ENCODE measurements around the gene PRIMA1.

PRIMA1 gene

DNA sequence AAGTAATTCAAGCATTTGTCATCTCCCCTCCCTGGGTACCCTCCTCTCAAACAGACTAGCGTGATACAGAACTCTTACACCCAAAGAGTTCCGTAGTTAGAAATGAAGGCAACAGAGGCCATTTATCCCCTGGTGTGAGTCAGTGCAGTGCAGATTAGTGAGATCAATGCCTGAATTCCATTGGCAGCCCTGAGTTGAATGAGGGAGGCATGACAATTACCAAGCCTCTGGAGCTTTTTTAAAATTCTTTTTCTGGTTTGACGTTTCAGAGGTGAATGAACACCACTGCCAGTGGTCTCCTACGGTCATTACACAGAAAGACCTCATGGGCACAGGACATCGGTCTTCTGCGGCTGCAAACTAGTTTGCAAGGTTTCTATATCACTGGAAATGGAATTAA is 94.4 kb downstream of the PRIMA1 start:
- no peak for DNase-seq
- no peak overlapping the region for H3K4me3 ChIP-seq (ENCODE audit: low read depth, low read length)
- no peaks in the 10 kb centered on the region for H3K36me3 ChIP-seq
- H3K27ac ChIP-seq: no peak overlapping the region
- H3K27me3 ChIP-seq (ENCODE audit: insufficient read depth, low read depth, severe bottlenecking): no peaks in the 10 kb centered on the region
- H3K9me3 ChIP-seq (ENCODE audit: severe bottlenecking): no peaks in the 10 kb centered on the region
- TF ChIP-seq, protein P1, sequence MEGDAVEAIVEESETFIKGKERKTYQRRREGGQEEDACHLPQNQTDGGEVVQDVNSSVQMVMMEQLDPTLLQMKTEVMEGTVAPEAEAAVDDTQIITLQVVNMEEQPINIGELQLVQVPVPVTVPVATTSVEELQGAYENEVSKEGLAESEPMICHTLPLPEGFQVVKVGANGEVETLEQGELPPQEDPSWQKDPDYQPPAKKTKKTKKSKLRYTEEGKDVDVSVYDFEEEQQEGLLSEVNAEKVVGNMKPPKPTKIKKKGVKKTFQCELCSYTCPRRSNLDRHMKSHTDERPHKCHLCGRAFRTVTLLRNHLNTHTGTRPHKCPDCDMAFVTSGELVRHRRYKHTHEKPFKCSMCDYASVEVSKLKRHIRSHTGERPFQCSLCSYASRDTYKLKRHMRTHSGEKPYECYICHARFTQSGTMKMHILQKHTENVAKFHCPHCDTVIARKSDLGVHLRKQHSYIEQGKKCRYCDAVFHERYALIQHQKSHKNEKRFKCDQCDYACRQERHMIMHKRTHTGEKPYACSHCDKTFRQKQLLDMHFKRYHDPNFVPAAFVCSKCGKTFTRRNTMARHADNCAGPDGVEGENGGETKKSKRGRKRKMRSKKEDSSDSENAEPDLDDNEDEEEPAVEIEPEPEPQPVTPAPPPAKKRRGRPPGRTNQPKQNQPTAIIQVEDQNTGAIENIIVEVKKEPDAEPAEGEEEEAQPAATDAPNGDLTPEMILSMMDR (IDR thresholded peaks at IDR 0.05; ENCODE audit: low read depth, low read length): no peak

DNA sequence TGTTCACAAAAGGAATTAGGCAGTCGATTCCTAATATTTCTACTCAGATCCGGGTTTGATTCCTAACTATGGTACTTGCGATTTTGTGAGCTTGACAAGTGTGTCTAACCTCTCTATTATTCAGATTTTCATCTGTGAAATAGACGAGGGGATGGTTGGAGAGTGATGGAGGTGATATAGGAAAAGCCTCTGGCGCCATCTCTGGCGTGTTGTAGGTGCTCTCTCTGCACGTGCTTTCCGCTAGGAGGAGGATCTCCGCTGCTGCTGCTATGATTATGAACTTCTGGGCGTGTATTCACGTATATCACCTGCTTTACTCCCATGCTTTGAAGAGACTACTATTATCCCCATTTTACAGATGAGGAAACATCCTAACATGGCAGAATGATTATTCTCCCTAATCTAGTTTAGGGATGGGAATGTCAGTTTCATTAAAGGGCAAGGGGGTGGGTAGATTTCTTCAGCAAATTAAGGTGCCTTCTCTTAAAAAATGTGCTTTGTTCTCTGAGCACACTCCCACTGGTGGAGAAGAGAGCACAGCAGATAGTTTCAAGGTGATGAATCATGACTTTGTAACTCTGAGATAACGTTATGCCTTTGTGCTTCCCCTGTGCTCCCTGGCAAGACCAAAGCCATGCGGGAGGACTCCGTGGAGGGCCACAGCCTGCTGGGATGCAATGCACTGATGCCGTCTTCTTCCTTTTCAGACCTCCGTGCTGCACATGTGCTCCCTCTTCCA is 97.1 kb downstream of the PRIMA1 start:
- no peaks in the 10 kb centered on the region for H3K27me3 ChIP-seq (ENCODE audit: insufficient read depth, low read depth, severe bottlenecking)

DNA sequence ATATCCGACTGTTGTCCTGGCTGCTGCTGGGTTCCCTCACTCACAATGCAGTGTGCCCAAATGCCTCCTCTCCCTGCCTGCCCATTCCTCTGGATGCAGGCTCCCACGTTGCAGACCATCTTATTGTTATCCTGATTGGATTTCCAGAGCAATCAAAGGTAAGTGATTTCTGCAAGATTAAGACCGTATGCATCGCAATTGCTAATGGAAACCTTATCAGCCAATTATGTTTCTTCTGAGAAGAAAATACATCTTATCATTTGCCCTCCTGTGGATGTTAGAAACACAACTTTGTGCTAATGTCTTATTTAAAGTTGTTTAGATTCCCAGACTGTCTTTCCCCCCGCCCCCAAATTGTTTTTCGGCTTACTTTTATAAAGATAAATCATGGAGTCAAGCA is 98.1 kb downstream of the PRIMA1 start:
- Histone ChIP-seq H3K4me3 (ENCODE audit: low read depth, low read length) (no peak overlapping the region), H3K27ac (no peak overlapping the region), H3K36me3 (no peaks in the 10 kb centered on the region), H3K27me3 (ENCODE audit: insufficient read depth, low read depth, severe bottlenecking) (no peaks in the 10 kb centered on the region), H3K9me3 (ENCODE audit: severe bottlenecking) (no peaks in the 10 kb centered on the region)
- no peak for DNase-seq
- TF ChIP-seq, protein P1 (IDR thresholded peaks at IDR 0.05; ENCODE audit: low read depth, low read length): no peak

More for the DNA sequence above, 97.1 kb downstream of the PRIMA1 start:
- TF ChIP-seq, protein P1 (IDR thresholded peaks at IDR 0.05; ENCODE audit: low read depth, low read length): 0 out of 2 replicates have a peak, but pooled peaks have one; percentile 12
- Histone ChIP-seq H3K27ac (no peak overlapping the region), H3K4me3 (ENCODE audit: low read depth, low read length) (no peak overlapping the region), H3K36me3 (no peaks in the 10 kb centered on the region), H3K9me3 (ENCODE audit: severe bottlenecking) (no peaks in the 10 kb centered on the region)
- DNase-seq: no peak

DNA sequence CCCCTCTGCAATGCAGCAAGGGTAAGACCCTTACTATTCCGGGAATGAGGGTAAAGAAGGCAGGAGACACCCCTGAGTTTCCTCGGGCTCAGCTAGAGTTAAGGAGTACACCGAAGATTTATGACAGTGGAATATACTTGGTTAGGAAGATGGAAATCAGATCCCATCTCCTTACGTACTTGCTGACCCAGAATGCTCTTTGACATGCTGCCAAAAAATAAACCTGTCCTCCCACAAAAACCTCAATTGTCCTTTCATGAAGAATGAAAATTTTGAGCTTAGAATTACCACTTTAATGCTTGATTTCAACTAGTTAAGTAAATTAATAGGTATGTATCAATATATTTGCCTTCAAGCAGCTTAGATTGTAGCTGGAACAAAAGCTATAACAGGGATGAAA is 99.5 kb downstream of the PRIMA1 start:
- Histone ChIP-seq H3K36me3 (no peaks in the 10 kb centered on the region), H3K27ac (no peak overlapping the region), H3K4me3 (ENCODE audit: low read depth, low read length) (no peak overlapping the region), H3K9me3 (ENCODE audit: severe bottlenecking) (no peaks in the 10 kb centered on the region), H3K27me3 (ENCODE audit: insufficient read depth, low read depth, severe bottlenecking) (no peaks in the 10 kb centered on the region)
- DNase-seq: no peak
- TF ChIP-seq, protein P1 (IDR thresholded peaks at IDR 0.05; ENCODE audit: low read depth, low read length): no peak

DNA sequence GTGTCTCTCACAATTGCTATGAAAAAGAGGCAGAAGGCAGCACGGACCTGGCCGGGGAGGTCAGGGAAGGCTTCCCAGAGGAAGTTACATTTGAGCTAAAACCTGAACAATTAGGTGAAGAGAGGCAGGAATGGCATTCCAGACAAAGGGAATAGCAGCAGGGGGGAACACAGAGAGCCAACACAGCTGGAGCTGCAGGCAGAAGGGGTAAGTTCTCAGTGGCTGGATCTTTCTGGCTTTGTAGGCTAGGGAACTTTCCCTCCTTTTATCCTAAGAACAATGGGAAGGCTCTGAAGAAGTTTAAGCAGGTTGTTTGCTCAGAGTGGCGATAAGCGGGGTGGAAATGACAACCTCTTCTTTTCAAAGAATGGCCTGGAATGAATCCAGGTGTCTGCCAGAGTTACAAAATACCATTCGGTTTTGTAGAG is 100.0 kb downstream of the PRIMA1 start:
- no peak for DNase-seq
- H3K36me3 ChIP-seq: no peaks in the 10 kb centered on the region; the same call in 1 of the 2 replicates
- H3K9me3 ChIP-seq (ENCODE audit: severe bottlenecking): no peaks in the 10 kb centered on the region
- no peak overlapping the region for H3K27ac ChIP-seq
- H3K27me3 ChIP-seq (ENCODE audit: insufficient read depth, low read depth, severe bottlenecking): no peaks in the 10 kb centered on the region
- TF ChIP-seq, protein P1 (IDR thresholded peaks at IDR 0.05; ENCODE audit: low read depth, low read length): no peak
- H3K4me3 ChIP-seq (ENCODE audit: low read depth, low read length): no peak overlapping the region

DNA sequence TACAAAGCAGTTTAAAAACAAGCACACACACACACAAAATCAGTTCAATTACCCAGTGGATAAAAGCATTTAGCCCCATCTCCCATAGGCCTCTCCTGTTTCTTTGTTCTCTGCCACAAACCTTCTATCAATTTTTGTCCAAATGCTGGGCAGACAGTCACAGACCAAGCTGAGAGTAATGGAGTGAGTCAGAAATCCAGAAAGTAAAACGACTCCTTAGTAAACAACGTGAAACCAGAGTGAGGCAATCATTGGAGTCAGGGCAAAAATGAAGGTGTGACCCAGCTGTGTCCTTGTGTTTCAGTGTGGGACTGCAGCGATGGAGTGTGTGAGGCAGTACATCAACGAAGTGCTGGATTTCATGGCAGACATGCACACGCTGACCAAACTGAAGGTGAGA is 102.0 kb downstream of the PRIMA1 start:
- no peak for DNase-seq
- no peaks in the 10 kb centered on the region; the same call in 1 of the 2 replicates for H3K36me3 ChIP-seq
- H3K4me3 ChIP-seq (ENCODE audit: low read depth, low read length): no peak overlapping the region
- H3K27ac ChIP-seq: no peak overlapping the region
- no peaks in the 10 kb centered on the region for H3K9me3 ChIP-seq (ENCODE audit: severe bottlenecking)
- TF ChIP-seq, protein P1 (IDR thresholded peaks at IDR 0.05; ENCODE audit: low read depth, low read length): no peak
- no peaks in the 10 kb centered on the region for H3K27me3 ChIP-seq (ENCODE audit: insufficient read depth, low read depth, severe bottlenecking)
